ENCODE results near the gene SIRPB2.

DNA sequence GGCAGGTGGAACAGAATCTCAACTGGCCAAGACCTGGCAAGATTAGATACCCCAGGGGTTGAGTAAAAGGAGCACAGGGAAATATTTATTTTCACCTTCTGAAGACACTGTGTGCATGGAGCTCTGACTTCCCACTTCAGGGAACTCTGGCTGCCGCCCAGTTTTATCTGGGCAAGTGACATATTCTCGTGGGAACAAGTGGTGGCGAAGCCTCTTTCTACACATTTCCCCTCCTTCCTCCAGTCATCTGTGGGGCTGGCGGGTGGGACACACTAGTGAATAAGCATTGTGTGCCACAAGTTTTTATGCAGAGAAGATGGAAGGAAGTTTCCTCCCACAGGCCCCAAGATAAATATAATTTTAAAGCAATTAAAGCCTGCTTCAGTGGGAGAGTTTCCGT, 48.1 kb downstream of the SIRPB2 start:
- TF ChIP-seq POLR2A (IDR thresholded peaks at IDR 0.05; ENCODE audit: low read depth, low read length) (no peak), TAF1 (IDR thresholded peaks at IDR 0.05; ENCODE audit: borderline replicate concordance, low read depth, low read length) (no peak), POLR2AphosphoS5 (IDR thresholded peaks at IDR 0.05; ENCODE audit: low read depth, low read length) (no peak)

All from GM12892 (cell line).